Measurements from ENCODE around the gene MAJIN.

DNA sequence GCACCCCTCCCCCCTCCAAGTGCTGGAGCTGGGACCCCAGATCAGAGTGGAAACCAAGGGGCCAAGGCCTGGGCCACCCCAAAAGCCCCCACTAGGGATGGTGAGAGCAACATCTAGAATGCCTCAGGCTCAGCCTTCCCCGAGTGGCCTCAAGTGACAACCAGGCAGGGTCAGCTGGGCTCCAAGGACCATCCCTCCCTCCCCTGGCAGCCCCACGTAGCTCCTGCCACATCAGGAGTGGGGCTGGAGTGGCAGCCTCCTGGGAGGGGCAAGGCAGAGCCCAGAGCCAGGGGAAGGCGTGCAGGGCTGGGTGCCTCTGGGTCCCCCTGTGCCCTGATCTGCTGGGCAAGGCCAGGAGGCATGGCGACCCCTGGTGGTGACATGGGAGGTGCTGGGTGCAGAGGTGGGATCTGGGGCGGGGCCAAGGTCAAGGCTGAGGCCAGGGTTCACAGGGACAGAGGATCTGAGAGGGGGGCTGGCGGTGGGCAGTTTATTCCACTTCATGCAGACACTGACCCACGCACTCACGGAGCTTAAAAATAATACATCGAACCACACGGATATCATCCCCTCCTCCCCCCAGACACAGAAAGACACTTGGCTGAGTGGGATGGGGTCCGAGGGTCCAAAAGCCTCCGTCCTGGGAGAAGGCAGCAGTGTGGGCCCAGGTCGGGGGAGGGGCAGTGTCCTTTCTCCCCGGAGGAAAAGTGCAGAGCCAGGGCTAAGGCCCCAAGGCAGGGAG, 77.7 kb downstream of the MAJIN start:
- TF ChIP-seq, protein P1, sequence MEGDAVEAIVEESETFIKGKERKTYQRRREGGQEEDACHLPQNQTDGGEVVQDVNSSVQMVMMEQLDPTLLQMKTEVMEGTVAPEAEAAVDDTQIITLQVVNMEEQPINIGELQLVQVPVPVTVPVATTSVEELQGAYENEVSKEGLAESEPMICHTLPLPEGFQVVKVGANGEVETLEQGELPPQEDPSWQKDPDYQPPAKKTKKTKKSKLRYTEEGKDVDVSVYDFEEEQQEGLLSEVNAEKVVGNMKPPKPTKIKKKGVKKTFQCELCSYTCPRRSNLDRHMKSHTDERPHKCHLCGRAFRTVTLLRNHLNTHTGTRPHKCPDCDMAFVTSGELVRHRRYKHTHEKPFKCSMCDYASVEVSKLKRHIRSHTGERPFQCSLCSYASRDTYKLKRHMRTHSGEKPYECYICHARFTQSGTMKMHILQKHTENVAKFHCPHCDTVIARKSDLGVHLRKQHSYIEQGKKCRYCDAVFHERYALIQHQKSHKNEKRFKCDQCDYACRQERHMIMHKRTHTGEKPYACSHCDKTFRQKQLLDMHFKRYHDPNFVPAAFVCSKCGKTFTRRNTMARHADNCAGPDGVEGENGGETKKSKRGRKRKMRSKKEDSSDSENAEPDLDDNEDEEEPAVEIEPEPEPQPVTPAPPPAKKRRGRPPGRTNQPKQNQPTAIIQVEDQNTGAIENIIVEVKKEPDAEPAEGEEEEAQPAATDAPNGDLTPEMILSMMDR (IDR thresholded peaks at IDR 0.05 in 4 of 5, conservative IDR thresholded peaks at IDR 0.05 in 1 of 5): peak; percentile 80 to 94 (median 90)
- no peak for TF ChIP-seq POLR2A (IDR thresholded peaks at IDR 0.05)
